HG02678 (cell line): ENCODE measurements around the gene GARNL3.

ENCODE experiments used
- ATAC-seq: cut with Tn5 transposase; IDR thresholded peaks from one replicate; pipeline ENCODE4 v1.9.1; 2021; ENCODE audit warnings: mild to moderate bottlenecking, moderate library complexity; ENCODE audit not compliant: unreplicated experiment

GARNL3 gene

DNA sequence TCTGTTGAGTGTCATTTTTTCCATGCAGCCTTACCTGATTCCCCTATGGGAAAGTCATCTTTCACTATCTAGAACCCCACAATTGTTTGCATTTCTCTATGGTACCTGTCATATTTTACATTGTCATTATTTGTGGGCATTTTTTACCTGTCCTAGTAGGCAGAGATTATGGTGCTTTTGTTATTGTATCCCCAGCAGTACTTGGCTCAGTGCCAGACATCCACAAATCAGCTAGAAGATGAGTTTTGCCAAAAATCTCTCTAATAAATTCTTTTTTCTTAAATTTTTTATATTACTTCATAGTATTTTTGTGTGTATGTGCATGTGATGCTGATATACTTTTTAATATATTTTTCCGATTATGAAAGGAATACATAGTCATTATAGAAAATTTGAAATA is 13.2 kb downstream of the GARNL3 start:
- ATAC-seq, result no peak

GRCh38 chr9:127278372-127278771 is 13.8 kb downstream of the GARNL3 start:
- ATAC-seq, result no peak

DNA sequence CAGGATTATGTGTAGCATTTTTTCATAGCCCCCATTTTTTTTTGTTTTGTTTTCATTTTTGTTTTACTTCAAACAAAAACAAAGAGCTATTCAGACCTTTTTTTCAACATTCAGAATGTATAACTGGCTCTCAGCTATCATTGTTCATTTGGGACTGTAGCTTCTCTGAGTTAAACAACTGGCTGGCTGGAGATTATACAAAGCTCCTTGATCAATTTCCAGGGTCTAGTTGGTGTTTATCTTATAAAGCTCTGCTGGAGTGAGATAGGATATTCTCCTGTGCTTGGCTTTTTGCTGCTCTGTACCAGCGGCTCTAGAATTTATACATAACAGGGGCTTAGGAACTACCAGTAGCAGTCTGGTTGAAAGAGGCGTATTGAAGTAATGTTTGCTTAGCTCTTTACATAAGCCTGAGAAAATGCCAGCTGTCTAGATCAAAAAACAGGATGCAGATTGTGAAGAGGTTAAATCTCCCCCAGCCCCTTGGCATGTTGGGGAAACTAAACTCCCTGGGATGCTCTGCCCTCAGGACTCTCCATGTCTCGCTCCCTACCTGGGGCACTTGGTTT is 15.2 kb downstream of the GARNL3 start:
- no peak for ATAC-seq

DNA sequence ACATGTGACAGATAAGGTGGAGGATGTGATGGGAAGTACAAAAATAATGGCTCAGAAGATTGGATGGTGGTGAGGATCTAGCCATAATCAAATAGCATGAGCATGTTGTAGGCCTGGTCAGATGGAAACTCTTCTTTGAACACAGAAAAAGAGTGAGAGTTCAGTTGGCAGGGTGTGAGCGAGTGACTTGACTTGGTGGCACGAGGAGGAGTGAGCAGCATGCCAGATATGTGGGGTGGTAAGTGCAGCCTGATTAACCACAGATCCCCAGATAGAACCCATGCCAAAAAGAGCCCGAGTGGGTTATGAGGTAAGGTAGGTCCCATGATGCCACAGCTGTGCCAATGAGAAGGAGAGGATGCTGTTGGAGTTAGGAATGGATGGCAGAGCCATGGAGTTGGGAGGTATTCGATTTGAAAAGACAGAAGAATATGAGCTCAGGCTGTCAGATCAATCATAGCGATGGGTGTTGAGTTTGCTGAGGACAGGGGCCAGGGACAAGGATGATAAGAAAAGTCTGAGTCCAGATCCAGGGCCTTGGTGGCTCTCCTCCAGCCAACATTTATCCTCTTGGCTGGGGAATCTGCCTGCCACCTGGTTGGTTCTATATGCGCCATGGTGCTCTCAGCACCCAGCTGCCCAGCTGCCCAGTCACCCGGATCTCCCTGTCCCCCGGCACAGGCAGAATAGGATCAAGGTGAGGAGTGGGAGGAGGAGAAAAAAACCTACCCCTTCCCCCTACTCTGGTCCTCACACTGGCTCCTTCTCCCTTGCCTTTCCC is 16.5 kb downstream of the GARNL3 start:
- ATAC-seq, result no peak

GRCh38 chr9:127281891-127282290 is 17.3 kb downstream of the GARNL3 start:
- no peak for ATAC-seq

DNA sequence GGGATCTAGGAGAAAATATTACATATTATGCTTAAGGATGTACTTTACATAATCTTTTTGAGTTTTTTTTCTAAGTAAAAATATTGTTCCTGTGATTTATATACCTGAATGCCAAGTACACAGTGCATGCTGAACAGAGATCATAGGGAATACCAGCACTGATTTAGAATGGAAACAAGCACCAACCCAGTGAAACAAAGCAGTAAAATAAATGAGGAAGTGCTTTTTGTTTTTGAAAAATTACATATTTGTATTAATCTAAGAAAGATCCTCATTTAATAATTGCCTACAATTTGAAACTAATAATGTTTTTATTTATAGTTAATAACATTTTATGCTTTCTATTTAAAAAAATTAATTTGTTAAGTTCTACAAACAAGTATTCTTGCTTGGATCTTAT is 18.0 kb downstream of the GARNL3 start:
- no peak for ATAC-seq

GRCh38 chr9:127283135-127283534 is 18.6 kb downstream of the GARNL3 start:
- ATAC-seq, result no peak

DNA sequence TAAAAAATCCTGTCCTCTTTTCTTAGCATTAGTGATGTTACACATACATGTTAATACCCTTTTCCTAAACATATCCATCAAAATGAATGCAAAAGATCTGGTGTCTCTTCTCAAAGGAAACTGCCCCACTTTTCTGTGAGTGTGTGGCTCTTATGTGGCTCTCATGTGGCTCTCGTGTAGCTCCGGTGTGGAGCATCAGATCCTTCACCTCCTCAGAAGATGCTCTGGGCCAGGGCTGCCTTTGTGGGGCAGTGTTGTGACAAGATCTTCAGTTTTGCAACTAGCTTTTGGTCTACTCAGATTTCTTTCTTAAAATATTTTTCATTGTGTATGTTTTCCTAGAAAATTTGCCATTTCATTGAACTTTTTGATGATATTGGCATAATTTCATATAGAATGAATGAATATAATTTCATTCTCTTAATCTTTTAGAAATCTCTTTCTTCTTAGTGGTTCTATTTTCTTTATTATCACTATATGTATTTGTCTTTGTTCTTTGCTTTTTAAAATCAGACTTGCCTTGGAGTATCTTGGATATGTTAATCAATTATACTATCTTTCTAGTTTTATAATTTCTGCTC is 19.4 kb downstream of the GARNL3 start:
- no peak for ATAC-seq

DNA sequence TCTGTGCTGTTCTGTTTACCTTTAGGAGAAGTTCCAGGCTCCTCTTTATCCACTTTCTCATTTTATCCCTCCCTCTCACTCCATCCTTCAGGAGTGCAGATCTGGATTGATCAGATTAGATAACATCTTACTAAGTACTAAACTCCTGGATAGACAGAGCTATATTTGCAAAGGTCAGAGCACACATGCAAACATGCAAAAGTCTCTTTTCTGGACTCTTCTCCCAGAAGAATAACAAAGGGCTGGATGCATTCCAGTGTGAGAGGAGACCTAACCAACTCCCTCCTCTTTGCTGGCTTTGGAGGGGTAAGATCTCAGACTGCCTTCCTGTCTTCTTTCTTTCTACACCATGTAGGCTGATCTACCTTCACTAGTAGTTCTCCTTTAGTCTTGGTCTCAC is 21.4 kb downstream of the GARNL3 start:
- no peak for ATAC-seq

DNA sequence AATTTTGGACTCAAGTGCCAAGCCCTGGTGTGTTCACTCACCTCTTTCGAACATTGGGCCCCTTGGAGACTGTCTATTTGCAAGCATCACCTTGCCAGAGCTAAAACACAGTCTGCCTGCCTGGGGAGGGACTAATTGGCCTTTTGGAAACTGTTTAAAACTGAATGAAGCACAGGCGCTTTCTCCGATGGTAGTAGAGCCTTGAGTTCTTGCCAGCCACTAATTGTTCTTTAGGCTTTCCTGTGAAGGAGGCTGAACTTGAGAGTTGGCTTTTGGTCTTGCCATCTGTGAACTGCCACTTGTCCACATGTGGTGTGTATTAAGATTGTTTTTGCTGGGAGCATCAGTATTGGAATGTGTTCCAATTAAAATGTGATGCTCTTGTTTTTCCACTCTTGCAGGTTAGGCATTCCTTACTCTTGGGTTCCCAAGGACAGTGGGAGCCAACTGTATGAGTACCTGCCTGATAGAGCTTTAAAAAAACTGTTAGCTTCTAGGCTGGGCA is 26.0 kb downstream of the GARNL3 start:
- no peak for ATAC-seq

GRCh38 chr9:127291246-127291778 is 26.7 kb downstream of the GARNL3 start:
- ATAC-seq, result no peak

GRCh38 chr9:127292415-127292814 is 27.8 kb downstream of the GARNL3 start:
- no peak for ATAC-seq

GRCh38 chr9:127293328-127293727 is 28.8 kb downstream of the GARNL3 start:
- no peak for ATAC-seq

DNA sequence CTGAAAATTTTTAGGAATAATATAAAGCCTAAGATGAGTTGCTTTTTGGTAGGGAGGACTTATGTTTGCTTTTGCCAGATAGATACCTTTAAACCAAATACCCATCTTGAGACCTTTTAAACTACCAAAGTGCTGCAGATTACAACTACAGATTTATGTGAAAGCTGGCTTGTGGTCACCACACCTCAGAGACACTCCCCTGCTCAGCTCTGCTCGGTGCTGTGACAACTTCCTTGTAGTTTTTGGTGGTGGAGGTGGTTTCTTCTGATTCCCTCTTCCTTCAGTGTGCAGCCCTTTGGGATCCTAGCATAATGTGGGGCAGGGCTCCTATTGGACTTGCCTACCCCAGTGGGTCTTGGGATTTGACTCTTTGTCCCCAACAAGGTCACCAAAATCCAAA is 29.2 kb downstream of the GARNL3 start:
- ATAC-seq, result no peak

- ATAC-seq, result no peak
These were observed 30.4 kb downstream of the GARNL3 start for GRCh38 chr9:127295005-127295404.

DNA sequence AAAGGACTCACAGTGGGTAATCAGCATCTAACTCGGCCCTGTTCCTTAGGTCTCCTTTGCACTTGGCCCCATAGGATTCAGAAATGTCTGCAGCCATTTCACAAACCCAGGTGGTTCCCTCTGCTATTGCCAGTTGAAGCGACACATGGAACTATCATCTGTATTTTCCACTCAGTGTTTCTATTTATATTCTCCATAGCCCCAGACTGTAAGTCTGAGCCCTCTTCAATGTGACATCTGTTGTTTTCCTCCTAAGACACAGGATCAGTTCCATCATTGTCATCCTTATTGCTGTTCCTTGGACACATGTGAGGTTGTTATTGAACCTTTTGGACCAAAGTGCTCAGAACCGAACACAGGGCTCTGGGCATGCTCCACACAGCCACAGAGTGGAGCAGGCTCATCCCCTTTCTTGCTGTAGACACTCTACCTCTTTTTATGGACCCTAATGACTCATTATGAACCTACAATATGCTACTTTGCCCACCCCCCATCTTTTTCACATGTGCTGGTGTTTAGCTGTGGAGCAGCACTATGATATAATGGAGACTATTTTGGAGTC is 36.4 kb downstream of the GARNL3 start:
- ATAC-seq, result no peak

GRCh38 chr9:127303830-127304229 is 39.3 kb downstream of the GARNL3 start:
- no peak for ATAC-seq

GRCh38 chr9:127305206-127305837 is 40.7 kb downstream of the GARNL3 start:
- ATAC-seq, result no peak

DNA sequence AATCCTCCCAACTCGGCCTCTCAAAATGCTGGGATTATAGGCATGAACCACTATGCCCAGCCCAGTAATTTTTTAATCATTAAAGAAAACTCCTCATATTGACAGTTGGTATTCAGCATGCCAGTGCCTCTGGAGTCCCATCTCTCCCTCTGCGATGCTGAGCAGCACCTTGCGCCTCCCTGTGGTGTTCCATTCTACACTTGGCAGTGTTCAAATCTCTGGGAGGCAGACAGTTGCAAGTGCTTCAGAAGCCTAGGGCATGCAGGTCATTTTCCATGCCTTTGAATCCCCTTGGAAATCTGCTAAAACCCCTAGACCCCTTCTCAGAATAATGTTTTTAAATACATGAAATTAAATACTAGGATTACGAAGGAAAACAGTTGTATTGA is 41.3 kb downstream of the GARNL3 start:
- ATAC-seq, result no peak

- ATAC-seq, result no peak
These were observed 43.2 kb downstream of the GARNL3 start for GRCh38 chr9:127307802-127308201.
